ENCODE data around the gene TEAD1.

TEAD1 gene

GRCh38 chr11:12701811-12702592, 27.8 kb downstream of the TEAD1 start:
- H3K4me1 ChIP-seq (ENCODE audit: insufficient read depth, poor library complexity, severe bottlenecking): peaks cover 60% of the 10 kb centered on the region
- H3K9me3 ChIP-seq (ENCODE audit: severe bottlenecking): peaks cover 3% of the 10 kb centered on the region
- ATAC-seq (ENCODE audit: low read depth) (no peak), DNase-seq (ENCODE audit: low spot score) (no peak)
- TF ChIP-seq, protein P1, sequence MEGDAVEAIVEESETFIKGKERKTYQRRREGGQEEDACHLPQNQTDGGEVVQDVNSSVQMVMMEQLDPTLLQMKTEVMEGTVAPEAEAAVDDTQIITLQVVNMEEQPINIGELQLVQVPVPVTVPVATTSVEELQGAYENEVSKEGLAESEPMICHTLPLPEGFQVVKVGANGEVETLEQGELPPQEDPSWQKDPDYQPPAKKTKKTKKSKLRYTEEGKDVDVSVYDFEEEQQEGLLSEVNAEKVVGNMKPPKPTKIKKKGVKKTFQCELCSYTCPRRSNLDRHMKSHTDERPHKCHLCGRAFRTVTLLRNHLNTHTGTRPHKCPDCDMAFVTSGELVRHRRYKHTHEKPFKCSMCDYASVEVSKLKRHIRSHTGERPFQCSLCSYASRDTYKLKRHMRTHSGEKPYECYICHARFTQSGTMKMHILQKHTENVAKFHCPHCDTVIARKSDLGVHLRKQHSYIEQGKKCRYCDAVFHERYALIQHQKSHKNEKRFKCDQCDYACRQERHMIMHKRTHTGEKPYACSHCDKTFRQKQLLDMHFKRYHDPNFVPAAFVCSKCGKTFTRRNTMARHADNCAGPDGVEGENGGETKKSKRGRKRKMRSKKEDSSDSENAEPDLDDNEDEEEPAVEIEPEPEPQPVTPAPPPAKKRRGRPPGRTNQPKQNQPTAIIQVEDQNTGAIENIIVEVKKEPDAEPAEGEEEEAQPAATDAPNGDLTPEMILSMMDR (IDR thresholded peaks at IDR 0.05; ENCODE audit: poor library complexity, severe bottlenecking): no peak
- H3K36me3 ChIP-seq (ENCODE audit: low read depth): peaks cover 10% of the 10 kb centered on the region
- H3K4me3 ChIP-seq (ENCODE audit: severe bottlenecking): no peak overlapping the region
- H3K27me3 ChIP-seq (ENCODE audit: insufficient read depth, poor library complexity, severe bottlenecking): no peaks in the 10 kb centered on the region
- H3K27ac ChIP-seq (ENCODE audit: poor library complexity, severe bottlenecking): peak overlapping the region; percentile 41

GRCh38 chr11:12702999-12703453, 28.8 kb downstream of the TEAD1 start:
- Histone ChIP-seq H3K9me3 (ENCODE audit: severe bottlenecking) (peaks cover 3% of the 10 kb centered on the region), H3K4me3 (ENCODE audit: severe bottlenecking) (no peak overlapping the region), H3K27me3 (ENCODE audit: insufficient read depth, poor library complexity, severe bottlenecking) (no peaks in the 10 kb centered on the region), H3K4me1 (ENCODE audit: insufficient read depth, poor library complexity, severe bottlenecking) (peaks cover 58% of the 10 kb centered on the region), H3K27ac (ENCODE audit: poor library complexity, severe bottlenecking) (peak overlapping the region; percentile 41), H3K36me3 (ENCODE audit: low read depth) (peaks cover 10% of the 10 kb centered on the region)
- DNase-seq (ENCODE audit: low spot score) (no peak), ATAC-seq (ENCODE audit: low read depth) (peak; percentile 69)
- TF ChIP-seq, protein P1 (IDR thresholded peaks at IDR 0.05; ENCODE audit: poor library complexity, severe bottlenecking): no peak

DNA sequence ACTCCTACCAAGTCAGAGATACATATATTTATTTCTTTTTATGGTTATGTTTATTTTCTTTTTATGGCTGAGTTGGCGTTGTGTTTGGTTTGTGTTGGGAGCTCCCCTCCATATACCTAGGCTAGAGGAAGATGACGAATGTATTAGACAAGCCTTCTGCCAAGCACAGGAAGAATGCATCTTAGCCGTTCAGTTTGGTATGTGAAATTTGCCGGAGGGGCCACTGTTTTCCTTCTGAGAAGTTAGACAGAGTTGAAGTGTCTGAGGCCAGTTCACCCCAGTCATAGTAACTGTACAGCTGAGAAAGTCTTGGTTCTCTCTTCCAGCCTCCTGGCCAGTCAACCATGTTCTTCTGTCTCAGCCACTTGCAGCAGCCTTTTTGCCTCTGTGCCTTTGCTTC, 29.8 kb downstream of the TEAD1 start:
- ATAC-seq (ENCODE audit: low read depth) (peak; percentile 43), DNase-seq (ENCODE audit: low spot score) (no peak)
- H3K4me1 ChIP-seq (ENCODE audit: insufficient read depth, poor library complexity, severe bottlenecking): peaks cover 56% of the 10 kb centered on the region
- TF ChIP-seq, protein P1 (IDR thresholded peaks at IDR 0.05; ENCODE audit: poor library complexity, severe bottlenecking): no peak
- H3K4me3 ChIP-seq (ENCODE audit: severe bottlenecking): no peak overlapping the region
- H3K9me3 ChIP-seq (ENCODE audit: severe bottlenecking): peaks cover 3% of the 10 kb centered on the region
- no peaks in the 10 kb centered on the region for H3K27me3 ChIP-seq (ENCODE audit: insufficient read depth, poor library complexity, severe bottlenecking)
- H3K27ac ChIP-seq (ENCODE audit: poor library complexity, severe bottlenecking): peak overlapping the region; percentile 41
- H3K36me3 ChIP-seq (ENCODE audit: low read depth): peaks cover 10% of the 10 kb centered on the region

DNA sequence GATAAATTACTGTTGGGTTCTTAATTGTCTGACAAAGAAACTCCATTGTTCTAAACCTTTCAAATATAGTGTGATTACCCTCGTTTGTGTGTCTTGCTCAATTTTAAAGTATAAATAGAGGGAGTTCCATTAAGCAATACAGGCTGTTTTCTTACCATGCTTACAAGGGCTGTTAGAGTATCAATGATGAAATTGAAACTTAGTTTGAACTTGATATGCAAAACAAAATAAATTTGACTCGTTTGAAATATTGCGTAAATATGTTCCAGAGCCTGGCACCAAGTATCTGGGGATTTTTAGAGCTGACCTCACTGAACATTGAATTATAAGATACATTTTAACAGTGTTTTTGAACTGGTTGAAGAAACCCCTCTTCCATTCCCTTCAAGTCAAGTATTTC, 31.7 kb downstream of the TEAD1 start:
- Histone ChIP-seq H3K4me3 (ENCODE audit: severe bottlenecking) (no peak overlapping the region), H3K27ac (ENCODE audit: poor library complexity, severe bottlenecking) (no peak overlapping the region), H3K9me3 (ENCODE audit: severe bottlenecking) (no peaks in the 10 kb centered on the region), H3K36me3 (ENCODE audit: low read depth) (peaks cover 10% of the 10 kb centered on the region; the same call in 1 of the 2 replicates), H3K4me1 (ENCODE audit: insufficient read depth, poor library complexity, severe bottlenecking) (peaks cover 42% of the 10 kb centered on the region), H3K27me3 (ENCODE audit: insufficient read depth, poor library complexity, severe bottlenecking) (no peaks in the 10 kb centered on the region)
- DNase-seq (ENCODE audit: low spot score) (no peak), ATAC-seq (ENCODE audit: low read depth) (no peak)
- TF ChIP-seq, protein P1 (IDR thresholded peaks at IDR 0.05; ENCODE audit: poor library complexity, severe bottlenecking): no peak
